Liver (tissue), 3 donors: Measurements from ENCODE around the gene TNPO2.

ENCODE experiments used
- EGR1 ChIP-seq, 2 donors: IDR thresholded peaks; 2 replicates each; pipeline ENCODE4 v1.6.1; 2016 to 2018; ENCODE audit warnings: antibody characterized with exemption in 2 of 2, low read depth in 2 of 2
- FOXA1 ChIP-seq: IDR thresholded peaks from 2 replicates; pipeline ENCODE4 v1.6.1; 2016; ENCODE audit warnings: antibody characterized with exemption
- GABPA ChIP-seq, 2 donors: IDR thresholded peaks in 1 of 2; conservative IDR thresholded peaks in 1 of 2; 2 replicates each; pipeline ENCODE4 v1.6.1; 2016; ENCODE audit warnings: antibody characterized with exemption in 2 of 2, mild to moderate bottlenecking in 1 of 2, moderate library complexity in 1 of 2
- HNF4A ChIP-seq, 2 donors: conservative IDR thresholded peaks; 2 replicates each; pipeline ENCODE4 v1.6.1; 2016; ENCODE audit warnings: antibody characterized with exemption in 2 of 2, mild to moderate bottlenecking in 2 of 2
- JUND ChIP-seq, 2 donors: IDR thresholded peaks; 2 replicates each; pipeline ENCODE4 v1.6.1; 2016; ENCODE audit warnings: antibody characterized with exemption in 2 of 2
- RAD21 ChIP-seq, 2 donors: IDR thresholded peaks; 2 replicates each; pipeline ENCODE4 v1.6.1; 2016; ENCODE audit warnings: antibody characterized with exemption in 2 of 2, mild to moderate bottlenecking in 2 of 2
- SP1 ChIP-seq: IDR thresholded peaks from 2 replicates; pipeline ENCODE4 v1.6.1; 2018; ENCODE audit warnings: antibody characterized with exemption, mild to moderate bottlenecking
- TAF1 ChIP-seq: conservative IDR thresholded peaks from 2 replicates; pipeline ENCODE4 v1.6.1; 2016; ENCODE audit warnings: antibody characterized with exemption, mild to moderate bottlenecking
- TF ChIP-seq, protein P1 (sequence below): IDR thresholded peaks from 2 replicates; pipeline ENCODE4 v1.6.1; 2016; ENCODE audit warnings: antibody characterized with exemption, mild to moderate bottlenecking
- TF ChIP-seq, protein P2 (sequence below): fragments of 150-350 bp; IDR thresholded peaks from 2 replicates; pipeline ENCODE4 v1.5.1; 2017; ENCODE audit warnings: improper control_type of control experiment, low read depth, low read length; ENCODE audit not compliant: missing input control
- TF ChIP-seq, protein P3 (sequence below): IDR thresholded peaks from 2 replicates; pipeline ENCODE4 v1.6.1; 2016; ENCODE audit warnings: antibody characterized with exemption
- TF ChIP-seq, protein P4 (sequence below): IDR thresholded peaks from 2 replicates; pipeline ENCODE4 v1.6.1; 2016; ENCODE audit warnings: antibody characterized with exemption
- TF ChIP-seq, protein P5 (sequence below): IDR thresholded peaks from 2 replicates; pipeline ENCODE4 v1.6.1; 2016; ENCODE audit warnings: antibody characterized with exemption
- donor health status: healthy.
- donor health status: healthy.

DNA sequence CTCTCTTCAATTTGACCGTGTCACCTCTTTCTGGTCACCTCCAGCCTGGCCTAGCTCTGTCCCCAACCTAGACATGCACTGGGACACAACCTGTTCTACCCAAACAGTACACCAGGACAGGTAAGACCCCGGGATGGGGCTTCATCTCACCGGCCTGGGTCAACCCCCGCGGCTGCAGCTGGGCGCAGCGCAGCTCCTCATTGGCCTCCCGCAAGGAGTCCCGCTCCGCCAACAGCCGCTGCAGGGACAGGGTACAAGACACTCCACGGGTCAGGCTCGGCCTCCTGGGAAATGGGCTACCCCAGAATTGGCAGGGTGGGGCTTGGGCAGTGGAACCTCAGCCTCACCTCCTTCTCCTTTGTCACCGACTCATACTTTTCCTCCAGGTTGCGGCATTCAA lies 43.9 kb upstream of the TNPO2 start:
- TF ChIP-seq, protein P1, sequence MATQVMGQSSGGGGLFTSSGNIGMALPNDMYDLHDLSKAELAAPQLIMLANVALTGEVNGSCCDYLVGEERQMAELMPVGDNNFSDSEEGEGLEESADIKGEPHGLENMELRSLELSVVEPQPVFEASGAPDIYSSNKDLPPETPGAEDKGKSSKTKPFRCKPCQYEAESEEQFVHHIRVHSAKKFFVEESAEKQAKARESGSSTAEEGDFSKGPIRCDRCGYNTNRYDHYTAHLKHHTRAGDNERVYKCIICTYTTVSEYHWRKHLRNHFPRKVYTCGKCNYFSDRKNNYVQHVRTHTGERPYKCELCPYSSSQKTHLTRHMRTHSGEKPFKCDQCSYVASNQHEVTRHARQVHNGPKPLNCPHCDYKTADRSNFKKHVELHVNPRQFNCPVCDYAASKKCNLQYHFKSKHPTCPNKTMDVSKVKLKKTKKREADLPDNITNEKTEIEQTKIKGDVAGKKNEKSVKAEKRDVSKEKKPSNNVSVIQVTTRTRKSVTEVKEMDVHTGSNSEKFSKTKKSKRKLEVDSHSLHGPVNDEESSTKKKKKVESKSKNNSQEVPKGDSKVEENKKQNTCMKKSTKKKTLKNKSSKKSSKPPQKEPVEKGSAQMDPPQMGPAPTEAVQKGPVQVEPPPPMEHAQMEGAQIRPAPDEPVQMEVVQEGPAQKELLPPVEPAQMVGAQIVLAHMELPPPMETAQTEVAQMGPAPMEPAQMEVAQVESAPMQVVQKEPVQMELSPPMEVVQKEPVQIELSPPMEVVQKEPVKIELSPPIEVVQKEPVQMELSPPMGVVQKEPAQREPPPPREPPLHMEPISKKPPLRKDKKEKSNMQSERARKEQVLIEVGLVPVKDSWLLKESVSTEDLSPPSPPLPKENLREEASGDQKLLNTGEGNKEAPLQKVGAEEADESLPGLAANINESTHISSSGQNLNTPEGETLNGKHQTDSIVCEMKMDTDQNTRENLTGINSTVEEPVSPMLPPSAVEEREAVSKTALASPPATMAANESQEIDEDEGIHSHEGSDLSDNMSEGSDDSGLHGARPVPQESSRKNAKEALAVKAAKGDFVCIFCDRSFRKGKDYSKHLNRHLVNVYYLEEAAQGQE: no peak
- TF ChIP-seq, protein P2, sequence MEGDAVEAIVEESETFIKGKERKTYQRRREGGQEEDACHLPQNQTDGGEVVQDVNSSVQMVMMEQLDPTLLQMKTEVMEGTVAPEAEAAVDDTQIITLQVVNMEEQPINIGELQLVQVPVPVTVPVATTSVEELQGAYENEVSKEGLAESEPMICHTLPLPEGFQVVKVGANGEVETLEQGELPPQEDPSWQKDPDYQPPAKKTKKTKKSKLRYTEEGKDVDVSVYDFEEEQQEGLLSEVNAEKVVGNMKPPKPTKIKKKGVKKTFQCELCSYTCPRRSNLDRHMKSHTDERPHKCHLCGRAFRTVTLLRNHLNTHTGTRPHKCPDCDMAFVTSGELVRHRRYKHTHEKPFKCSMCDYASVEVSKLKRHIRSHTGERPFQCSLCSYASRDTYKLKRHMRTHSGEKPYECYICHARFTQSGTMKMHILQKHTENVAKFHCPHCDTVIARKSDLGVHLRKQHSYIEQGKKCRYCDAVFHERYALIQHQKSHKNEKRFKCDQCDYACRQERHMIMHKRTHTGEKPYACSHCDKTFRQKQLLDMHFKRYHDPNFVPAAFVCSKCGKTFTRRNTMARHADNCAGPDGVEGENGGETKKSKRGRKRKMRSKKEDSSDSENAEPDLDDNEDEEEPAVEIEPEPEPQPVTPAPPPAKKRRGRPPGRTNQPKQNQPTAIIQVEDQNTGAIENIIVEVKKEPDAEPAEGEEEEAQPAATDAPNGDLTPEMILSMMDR: no peak
- TF ChIP-seq RAD21 (IDR thresholded peaks at IDR 0.05) (no peak), TAF1 (no peak), SP1 (no peak), EGR1 (IDR thresholded peaks at IDR 0.05; ENCODE audit: low read depth in 2 of 2) (no peak), JUND (IDR thresholded peaks at IDR 0.05) (no peak), HNF4A (conservative IDR thresholded peaks at IDR 0.05) (no peak), GABPA (IDR thresholded peaks at IDR 0.05 in 1 of 2, conservative IDR thresholded peaks at IDR 0.05 in 1 of 2) (no peak), FOXA1 (no peak)
- TF ChIP-seq, protein P3, sequence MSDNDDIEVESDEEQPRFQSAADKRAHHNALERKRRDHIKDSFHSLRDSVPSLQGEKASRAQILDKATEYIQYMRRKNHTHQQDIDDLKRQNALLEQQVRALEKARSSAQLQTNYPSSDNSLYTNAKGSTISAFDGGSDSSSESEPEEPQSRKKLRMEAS: no peak
- TF ChIP-seq, protein P4, sequence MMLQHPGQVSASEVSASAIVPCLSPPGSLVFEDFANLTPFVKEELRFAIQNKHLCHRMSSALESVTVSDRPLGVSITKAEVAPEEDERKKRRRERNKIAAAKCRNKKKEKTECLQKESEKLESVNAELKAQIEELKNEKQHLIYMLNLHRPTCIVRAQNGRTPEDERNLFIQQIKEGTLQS: no peak
- TF ChIP-seq, protein P5, sequence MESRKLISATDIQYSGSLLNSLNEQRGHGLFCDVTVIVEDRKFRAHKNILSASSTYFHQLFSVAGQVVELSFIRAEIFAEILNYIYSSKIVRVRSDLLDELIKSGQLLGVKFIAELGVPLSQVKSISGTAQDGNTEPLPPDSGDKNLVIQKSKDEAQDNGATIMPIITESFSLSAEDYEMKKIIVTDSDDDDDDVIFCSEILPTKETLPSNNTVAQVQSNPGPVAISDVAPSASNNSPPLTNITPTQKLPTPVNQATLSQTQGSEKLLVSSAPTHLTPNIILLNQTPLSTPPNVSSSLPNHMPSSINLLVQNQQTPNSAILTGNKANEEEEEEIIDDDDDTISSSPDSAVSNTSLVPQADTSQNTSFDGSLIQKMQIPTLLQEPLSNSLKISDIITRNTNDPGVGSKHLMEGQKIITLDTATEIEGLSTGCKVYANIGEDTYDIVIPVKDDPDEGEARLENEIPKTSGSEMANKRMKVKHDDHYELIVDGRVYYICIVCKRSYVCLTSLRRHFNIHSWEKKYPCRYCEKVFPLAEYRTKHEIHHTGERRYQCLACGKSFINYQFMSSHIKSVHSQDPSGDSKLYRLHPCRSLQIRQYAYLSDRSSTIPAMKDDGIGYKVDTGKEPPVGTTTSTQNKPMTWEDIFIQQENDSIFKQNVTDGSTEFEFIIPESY: no peak
